ENCODE results near the gene GLIPR1L2.
"Not testable (repeated sequence)": the region's sequence is repeated elsewhere in the genome, so short reads cannot be mapped to it uniquely, and the experiment has no call there.

Gene GLIPR1L2

DNA sequence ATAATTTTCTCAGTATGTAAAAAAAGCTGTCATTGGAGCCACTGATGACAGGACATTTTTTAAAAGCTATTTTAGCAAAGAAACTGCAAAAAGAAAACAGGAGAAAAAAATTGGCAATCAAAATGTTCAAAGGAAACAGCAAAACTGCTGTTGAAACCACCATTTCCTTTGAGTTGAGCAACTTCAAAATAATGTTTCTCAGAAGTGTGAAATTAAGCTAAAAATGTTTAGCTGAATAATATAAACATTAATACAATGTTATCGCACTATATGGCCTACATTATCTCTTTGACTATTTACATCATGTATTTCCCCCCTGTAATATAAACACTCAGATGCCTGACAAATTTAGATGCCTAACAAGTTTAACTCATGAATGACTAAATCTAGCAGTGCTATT, 66.3 kb downstream of the GLIPR1L2 start:
- POLR2A ChIA-PET = no interaction called here
- TF ChIP-seq CTCF (IDR thresholded peaks at IDR 0.05; ENCODE audit: insufficient read depth, low read length, missing control alignments) = no peak

DNA sequence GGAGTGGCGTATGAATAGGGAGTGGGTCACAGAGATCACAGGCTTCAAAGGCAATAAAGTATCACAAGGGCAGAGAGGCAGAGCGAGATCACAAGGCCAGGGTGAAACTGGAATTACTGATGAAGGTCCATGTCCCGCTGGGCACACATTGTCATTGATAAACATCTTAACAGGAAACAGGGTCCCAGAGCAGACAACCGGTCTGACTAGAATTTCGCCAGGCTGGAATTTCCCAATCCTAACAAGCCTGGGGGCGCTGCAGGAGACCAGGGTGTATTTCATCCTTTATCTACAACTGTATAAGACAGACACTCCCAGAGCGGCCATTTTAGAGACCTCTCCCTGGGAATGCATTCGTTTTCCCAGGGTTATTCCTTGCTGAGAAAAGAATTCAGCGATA, 67.0 kb downstream of the GLIPR1L2 start:
- POLR2A ChIA-PET; CTCF ChIA-PET; H3K4me3 ChIP-seq (ENCODE audit: low read depth, low read length); DNase-seq (ENCODE audit: low read depth, low spot score): not testable (repeated sequence)

More for the DNA sequence above, 66.3 kb downstream of the GLIPR1L2 start:
- CTCF ChIA-PET = interaction anchor here (0.9 kb wide), 1 partner anchor 66 kb away, joined by 3 read pairs; no protein-coding TSS in a partner anchor
- H3K4me3 ChIP-seq (ENCODE audit: low read depth, low read length) = no peak overlapping the region
- no peak for DNase-seq (ENCODE audit: low read depth, low spot score)

DNA sequence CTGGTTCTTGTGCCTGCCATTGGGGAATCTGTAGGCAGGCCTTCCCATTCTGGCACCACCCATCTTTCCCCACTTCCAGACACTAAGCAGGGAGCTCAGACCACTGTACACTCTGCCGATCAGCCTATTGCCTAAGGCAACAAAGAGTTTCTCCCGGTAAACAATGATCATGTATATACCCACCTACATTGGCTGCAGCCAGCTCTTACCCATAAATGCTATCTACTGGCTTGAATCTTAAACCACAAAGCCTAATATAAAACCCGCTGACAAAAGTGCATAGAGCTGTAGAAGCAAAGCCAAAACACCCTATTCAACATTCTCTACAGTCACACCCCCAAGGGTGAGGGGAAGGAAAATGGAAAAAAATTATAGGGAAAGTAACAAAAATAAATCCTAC, 68.9 kb downstream of the GLIPR1L2 start:
- CTCF ChIA-PET = interaction anchor here (0.9 to 1.5 kb wide), 3 partner anchors 25 to 125 kb away, joined by 3 to 4 read pairs (median 3); partner anchors contain the start of gene GLIPR1L1
- H3K4me3 ChIP-seq (ENCODE audit: low read depth, low read length) = no peak overlapping the region
- POLR2A ChIA-PET = no interaction called here

GRCh38 chr12:75460204-75460603, 69.3 kb downstream of the GLIPR1L2 start:
- DNase-seq (ENCODE audit: low read depth, low spot score) = no peak
- CTCF ChIA-PET = interaction anchor here (0.9 to 1.5 kb wide), 3 partner anchors 25 to 125 kb away, joined by 3 to 4 read pairs (median 3); partner anchors contain the start of gene GLIPR1L1
- no peak for TF ChIP-seq CTCF (IDR thresholded peaks at IDR 0.05; ENCODE audit: insufficient read depth, low read length, missing control alignments)
- POLR2A ChIA-PET = no interaction called here
- H3K4me3 ChIP-seq (ENCODE audit: low read depth, low read length) = no peak overlapping the region

More for the DNA sequence above, 68.9 kb downstream of the GLIPR1L2 start:
- TF ChIP-seq CTCF (IDR thresholded peaks at IDR 0.05; ENCODE audit: insufficient read depth, low read length, missing control alignments) = no peak
- DNase-seq (ENCODE audit: low read depth, low spot score) = no peak

DNA sequence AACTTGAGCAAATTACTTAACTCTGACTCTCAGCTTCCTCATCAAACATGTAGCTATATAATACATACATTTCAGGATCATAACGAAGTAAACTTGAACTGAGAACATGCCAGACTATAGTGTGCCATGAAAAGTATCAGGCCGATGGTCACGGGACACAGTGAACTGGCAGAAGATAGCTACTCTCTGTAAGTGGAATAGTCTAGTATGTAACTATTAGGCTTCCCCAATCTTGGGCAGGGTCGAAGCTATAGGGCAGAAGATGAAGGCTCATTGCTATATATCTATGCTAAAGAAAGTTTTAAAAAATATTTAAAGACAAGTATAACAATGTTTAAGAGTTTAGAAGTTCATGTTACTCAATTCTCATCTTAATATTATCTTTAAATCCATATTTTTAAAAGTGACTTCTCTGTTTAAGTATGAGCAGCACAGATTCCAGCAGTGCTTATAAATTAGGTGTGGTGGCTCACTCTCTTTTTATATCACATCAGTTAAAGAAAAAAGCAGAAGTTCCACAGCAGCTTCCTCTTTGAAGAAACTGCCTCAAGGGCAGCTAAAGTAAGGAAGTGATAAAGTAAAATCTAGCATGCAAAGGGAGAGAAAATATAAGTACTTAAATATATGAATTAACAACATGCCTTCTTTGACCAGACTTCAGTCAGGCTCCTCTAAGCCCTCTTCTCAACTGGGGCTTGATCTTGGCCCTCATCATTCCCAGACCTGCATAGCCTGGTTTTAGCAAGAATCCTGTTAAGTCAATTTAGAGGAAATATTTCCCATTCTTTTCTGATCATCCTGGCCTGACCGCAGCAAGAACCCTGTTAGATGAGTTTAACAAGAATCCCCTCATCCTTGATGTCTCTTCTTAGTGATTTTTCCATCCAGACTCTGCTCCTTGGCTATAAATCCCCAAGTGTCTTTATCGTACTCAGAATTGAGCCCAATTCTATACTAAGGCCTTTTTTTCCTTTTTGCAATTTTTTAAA, 81.3 kb downstream of the GLIPR1L2 start:
- DNase-seq (ENCODE audit: low read depth, low spot score) = no peak
- no peak for TF ChIP-seq CTCF (IDR thresholded peaks at IDR 0.05; ENCODE audit: insufficient read depth, low read length, missing control alignments)
- CTCF ChIA-PET = interaction anchor here (1.1 kb wide), 1 partner anchor 13 kb away, joined by 3 read pairs; no protein-coding TSS in a partner anchor
- POLR2A ChIA-PET = no interaction called here
- H3K4me3 ChIP-seq (ENCODE audit: low read depth, low read length) = no peak overlapping the region

DNA sequence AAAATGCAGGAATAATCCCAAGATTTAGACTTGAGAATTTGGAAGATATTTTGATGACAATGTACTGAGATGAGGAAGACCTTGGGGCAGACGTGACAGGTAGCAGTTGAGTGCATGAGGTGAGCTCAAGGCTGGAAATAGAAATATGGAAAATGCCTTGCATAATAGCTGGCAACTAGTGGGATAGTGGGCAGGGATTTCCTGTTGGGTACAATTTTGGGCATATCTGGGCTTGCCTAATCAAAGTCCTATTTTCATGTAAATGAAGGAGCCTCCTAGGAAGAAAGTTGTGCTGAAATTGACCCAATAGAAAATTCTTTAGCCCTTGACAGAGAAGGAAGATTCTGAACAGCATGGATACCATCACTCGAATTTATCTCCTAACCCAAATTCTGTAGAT, 83.2 kb downstream of the GLIPR1L2 start:
- no peak for DNase-seq (ENCODE audit: low read depth, low spot score)
- POLR2A ChIA-PET = no interaction called here
- no peak for TF ChIP-seq CTCF (IDR thresholded peaks at IDR 0.05; ENCODE audit: insufficient read depth, low read length, missing control alignments)
- CTCF ChIA-PET = interaction anchor here (0.8 to 1.4 kb wide), 3 partner anchors 8 to 83 kb away, joined by 3 to 6 read pairs (median 3); partner anchors contain the start of gene GLIPR1L2
- H3K4me3 ChIP-seq (ENCODE audit: low read depth, low read length) = no peak overlapping the region

Measured in AG04449 (cell line).